Caco-2 (cell line): ENCODE measurements around the gene PLXNA2. TPM values are rescaled to one million over a fixed set of nuclear protein-coding genes. Genes with fewer than 3 reads are reported as not detected.

Experiments used
- BruUV-seq: library from RNA; stranded (reverse); fragments of 400-500 nt; replicated peaks from 2 replicates; lab custom pipeline; 2021; lab: Mats Ljungman, UMichigan
- CTCF ChIA-PET: fragments of 300-600 bp; sonication (Branson Sonifier 250); formaldehyde crosslinking; loops from one replicate; lab custom pipeline; 2022; ENCODE audit warnings: antibody characterized with exemption; lab: Charles Lee
- POLR2A ChIA-PET: fragments of 300-600 bp; sonication (Branson Sonifier 250); formaldehyde crosslinking; loops from one replicate; lab custom pipeline; 2022; ENCODE audit warnings: antibody characterized with exemption; lab: Charles Lee
- DNase-seq, 2 experiments: peaks; one replicate each; pipeline versions ENCODE4 v3.0.0 to v3.0.0-alpha.2; 2020 to 2022
- H3K27me3 ChIP-seq: replicated peaks from 2 replicates; pipeline ENCODE4 v1.6.0; 2011; ENCODE audit warnings: low read length; ENCODE audit not compliant: control insufficient read depth, insufficient read depth
- H3K36me3 ChIP-seq: 2 replicates; pipeline ENCODE4 v1.5.1; 2011; ENCODE audit warnings: low read length; ENCODE audit not compliant: control insufficient read depth, insufficient read depth
- H3K4me1 ChIP-seq: fragments of 250-450 bp; sonication (Bioruptor Pico); 2 replicates; pipeline ENCODE4 v1.5.1; 2020; ENCODE audit warnings: mild to moderate bottlenecking
- H3K4me3 ChIP-seq: 2 replicates; pipeline ENCODE4 v1.5.1; 2011; ENCODE audit warnings: low read depth, mild to moderate bottlenecking, control low read depth, low read length
- H3K9me3 ChIP-seq: fragments of 250-450 bp; sonication (Bioruptor Pico); 2 replicates; pipeline ENCODE4 v1.5.1; 2020; ENCODE audit warnings: mild to moderate bottlenecking, moderate library complexity
- H3K27ac Mint-ChIP-seq: one replicate; pipeline ENCODE4 v1.8.0; 2022; ENCODE audit warnings: mixed read lengths; ENCODE audit not compliant: unreplicated experiment
- H3K27me3 Mint-ChIP-seq: one replicate; pipeline ENCODE4 v1.8.0; 2022; ENCODE audit warnings: mixed read lengths; ENCODE audit not compliant: insufficient read depth, unreplicated experiment
- H3K36me3 Mint-ChIP-seq: one replicate; pipeline ENCODE4 v1.8.0; 2022; ENCODE audit warnings: mild to moderate bottlenecking, mixed read lengths; ENCODE audit not compliant: insufficient read depth, unreplicated experiment
- H3K4me1 Mint-ChIP-seq: one replicate; pipeline ENCODE4 v1.8.0; 2022; ENCODE audit warnings: low read depth, mixed read lengths; ENCODE audit not compliant: unreplicated experiment
- H3K4me3 Mint-ChIP-seq: one replicate; pipeline ENCODE4 v1.8.0; 2022; ENCODE audit warnings: mild to moderate bottlenecking, moderate library complexity, mixed read lengths; ENCODE audit not compliant: unreplicated experiment
- H3K9me3 Mint-ChIP-seq: one replicate; pipeline ENCODE4 v1.8.0; 2022; ENCODE audit warnings: mixed read lengths; ENCODE audit not compliant: unreplicated experiment
- CTCF ChIP-seq, 2 experiments: fragments of 200-600 bp in 1 of 2; IDR thresholded peaks; 1 replicate in 1 of 2; 2 replicates in 1 of 2; pipeline versions ENCODE4 v1.5.1 to v1.8.0; 2011 to 2022; ENCODE audit warnings: antibody characterized with exemption in 1 of 2, control low read depth in 1 of 2, inconsistent platforms in 1 of 2, low read depth in 1 of 2, low read length in 1 of 2, mild to moderate bottlenecking in 1 of 2, moderate library complexity in 1 of 2; ENCODE audit not compliant: insufficient read depth in 1 of 2, severe bottlenecking in 1 of 2, unreplicated experiment in 1 of 2
- intact Hi-C: fragments of 100-400 bp; cut with micrococcal nuclease; formaldehyde crosslinking; loops from one replicate; pipeline ENCODE4 v1.10.0; 2022; ENCODE audit not compliant: unreplicated experiment
- total RNA-seq: library from RNA; stranded (reverse); gene quantifications from 2 replicates; pipeline ENCODE4 v1.2.3, GENCODE V29; 2022

PLXNA2 gene
- total RNA-seq, 1 experiment from 2014 or later: 3.2 TPM

GRCh38 chr1:208004851-208005250 lies 239.3 kb downstream of the PLXNA2 start:
- CTCF ChIA-PET: no interaction called here
- Histone ChIP-seq H3K36me3 (no peaks in the 10 kb centered on the region), H3K27me3 (peaks cover 1% of the 10 kb centered on the region; the same call in 1 of the 2 replicates), H3K9me3 (no peaks in the 10 kb centered on the region), H3K4me3 (no peak overlapping the region), H3K4me1 (no peaks in the 10 kb centered on the region)
- POLR2A ChIA-PET: no interaction called here
- BruUV-seq: no TSS peak
- intact Hi-C loops: no loop called here
- no peaks in the 10 kb centered on the region for H3K9me3 Mint-ChIP-seq
- H3K4me1 Mint-ChIP-seq: no peaks in the 10 kb centered on the region
- TF ChIP-seq CTCF (IDR thresholded peaks at IDR 0.05; ENCODE audit: insufficient read depth in 1 of 2, low read depth in 1 of 2, low read length in 1 of 2, severe bottlenecking in 1 of 2, unreplicated experiment in 1 of 2): no peak
- H3K36me3 Mint-ChIP-seq: no peaks in the 10 kb centered on the region
- H3K4me3 Mint-ChIP-seq: no peak overlapping the region
- DNase-seq: no peak
- no peak overlapping the region for H3K27ac Mint-ChIP-seq
- H3K27me3 Mint-ChIP-seq: peaks cover 14% of the 10 kb centered on the region

- BruUV-seq: no TSS peak
- ChIA-PET CTCF (no interaction called here), POLR2A (no interaction called here)
- H3K4me1 ChIP-seq: no peaks in the 10 kb centered on the region
- no peaks in the 10 kb centered on the region for H3K9me3 ChIP-seq
- no peak for TF ChIP-seq CTCF (IDR thresholded peaks at IDR 0.05; ENCODE audit: insufficient read depth in 1 of 2, low read depth in 1 of 2, low read length in 1 of 2, severe bottlenecking in 1 of 2, unreplicated experiment in 1 of 2)
- Mint-ChIP-seq H3K4me1 (no peaks in the 10 kb centered on the region), H3K36me3 (no peaks in the 10 kb centered on the region), H3K9me3 (no peaks in the 10 kb centered on the region), H3K4me3 (no peak overlapping the region), H3K27ac (no peak overlapping the region), H3K27me3 (peaks cover 9% of the 10 kb centered on the region)
- intact Hi-C loops: no loop called here
- H3K4me3 ChIP-seq: no peak overlapping the region
- H3K36me3 ChIP-seq: no peaks in the 10 kb centered on the region
- no peaks in the 10 kb centered on the region; the same call in 1 of the 2 replicates for H3K27me3 ChIP-seq
- DNase-seq: no peak
These were observed 240.9 kb downstream of the PLXNA2 start for GRCh38 chr1:208003241-208003640.

- Histone ChIP-seq H3K4me1 (no peaks in the 10 kb centered on the region), H3K9me3 (no peaks in the 10 kb centered on the region), H3K4me3 (no peak overlapping the region), H3K27me3 (no peaks in the 10 kb centered on the region; the same call in 1 of the 2 replicates), H3K36me3 (no peaks in the 10 kb centered on the region)
- Mint-ChIP-seq H3K4me1 (no peaks in the 10 kb centered on the region), H3K27me3 (peaks cover 8% of the 10 kb centered on the region), H3K27ac (no peak overlapping the region), H3K4me3 (no peak overlapping the region), H3K9me3 (no peaks in the 10 kb centered on the region), H3K36me3 (no peaks in the 10 kb centered on the region)
- BruUV-seq: no TSS peak
- intact Hi-C loops: no loop called here
- CTCF ChIA-PET: interaction anchor here (0.6 kb wide), 1 partner anchor 117 kb away, joined by 4 read pairs; no protein-coding TSS in a partner anchor
- POLR2A ChIA-PET: no interaction called here
- TF ChIP-seq CTCF (IDR thresholded peaks at IDR 0.05; ENCODE audit: insufficient read depth in 1 of 2, low read depth in 1 of 2, low read length in 1 of 2, severe bottlenecking in 1 of 2, unreplicated experiment in 1 of 2): no peak
- DNase-seq: no peak
These were observed 241.5 kb downstream of the PLXNA2 start for GRCh38 chr1:208002672-208003071.
